SU-DHL-6 (cell line): ENCODE data around the gene FLAD1.

Source experiments
- H2AFZ ChIP-seq: fragments of 200-600 bp; sonication (generic); 2 replicates; pipeline ENCODE4 v1.6.1; 2014; ENCODE audit warnings: low read depth, mild to moderate bottlenecking, moderate library complexity, mixed read lengths, antibody characterized with exemption, low read length; ENCODE audit not compliant: severe bottlenecking
- H3F3A ChIP-seq: fragments of 200-600 bp; shearing (Covaris generic); 2 replicates; pipeline ENCODE4 v1.6.0; 2016; ENCODE audit warnings: antibody characterized with exemption, mild to moderate bottlenecking; ENCODE audit not compliant: insufficient read depth
- H3K27ac ChIP-seq: fragments of 200-600 bp; sonication (generic); 2 replicates; pipeline ENCODE4 v1.5.1; 2016; ENCODE audit warnings: low read depth, mild to moderate bottlenecking, low read length, moderate library complexity, mixed read lengths
- H3K27me3 ChIP-seq: fragments of 200-600 bp; sonication (generic), shearing (Covaris generic); 2 replicates; pipeline ENCODE4 v1.6.0; 2014; ENCODE audit warnings: mild to moderate bottlenecking, low read length
- H3K36me3 ChIP-seq: fragments of 200-600 bp; sonication (generic); 2 replicates; pipeline ENCODE4 v1.6.1; 2014; ENCODE audit warnings: mild to moderate bottlenecking, low read length, mixed read lengths
- H3K4me2 ChIP-seq: fragments of 300-600, 200-600 bp; shearing (Covaris generic), sonication (generic); 2 replicates; pipeline ENCODE4 v1.6.0; 2014; ENCODE audit warnings: low read length, low read depth, mild to moderate bottlenecking; ENCODE audit not compliant: poor library complexity, severe bottlenecking
- H3K4me3 ChIP-seq: fragments of 200-600 bp; sonication (generic); 2 replicates; pipeline ENCODE4 v1.5.1; 2014; ENCODE audit warnings: antibody characterized with exemption, low read length, mild to moderate bottlenecking, mixed read lengths; ENCODE audit not compliant: insufficient read depth, poor library complexity, severe bottlenecking
- H3K79me2 ChIP-seq: fragments of 200-600 bp; sonication (generic); 2 replicates; pipeline ENCODE4 v1.6.1; 2014; ENCODE audit warnings: mild to moderate bottlenecking, low read length, moderate library complexity; ENCODE audit not compliant: insufficient read depth
- H3K9ac ChIP-seq: fragments of 200-600 bp; sonication (generic); 2 replicates; pipeline ENCODE4 v1.7.0; 2014; ENCODE audit warnings: mild to moderate bottlenecking, low read length
- H3K9me2 ChIP-seq: fragments of 200-600 bp; sonication (generic); replicated peaks from 2 replicates; pipeline ENCODE4 v1.6.1; 2014; ENCODE audit warnings: low read length; ENCODE audit not compliant: insufficient read depth
- H3K9me3 ChIP-seq: fragments of 200-600 bp; sonication (generic); 2 replicates; pipeline ENCODE4 v1.6.1; 2014; ENCODE audit warnings: low read length, mixed read lengths; ENCODE audit not compliant: insufficient read depth
- H4K20me1 ChIP-seq: fragments of 200-600 bp; sonication (generic); 2 replicates; pipeline ENCODE4 v1.6.1; 2014; ENCODE audit warnings: low read depth, mild to moderate bottlenecking, antibody characterized with exemption, low read length, moderate library complexity, mixed read lengths
- CTCF ChIP-seq: fragments of 200-600 bp; sonication (generic); IDR thresholded peaks from one replicate; pipeline ENCODE4 v1.5.1; 2017; ENCODE audit warnings: antibody characterized with exemption, mild to moderate bottlenecking, low read length, moderate library complexity; ENCODE audit not compliant: insufficient read depth, poor library complexity, severe bottlenecking
- EZH2phosphoT487 ChIP-seq: fragments of 200-600 bp; sonication (generic), shearing (Covaris generic); conservative IDR thresholded peaks from 2 replicates; pipeline ENCODE4 v1.6.1; 2018; ENCODE audit warnings: mild to moderate bottlenecking, antibody characterized with exemption, low read length, moderate library complexity, mixed read lengths

The FLAD1 gene

GRCh38 chr1:154961207-154962155, 21.7 kb upstream of the FLAD1 start, which contains the start of gene PYGO2:
PYGO2 (minus strand) TSS chr1:154961782; CDS start chr1:154961576, 206 bp downstream.
- peaks cover 3% of the 10 kb centered on the region; the same call in 1 of the 2 replicates for H3K36me3 ChIP-seq
- TF ChIP-seq CTCF (peak; percentile 54), EZH2phosphoT487 (no peak)
- peak within 1 kb of the TSS; percentile 82 for H3K4me3 ChIP-seq
- H3K9me3 ChIP-seq = no peaks in the 10 kb centered on the region
- H3K9me2 ChIP-seq = no peaks in the 10 kb centered on the region
- H3F3A ChIP-seq = peaks cover 33% of the 10 kb centered on the region
- H4K20me1 ChIP-seq = no peaks in the 10 kb centered on the region
- H3K27ac ChIP-seq = peak within 1 kb of the TSS; percentile 91
- H3K79me2 ChIP-seq = peaks cover 12% of the 10 kb centered on the region
- no peaks in the 10 kb centered on the region for H3K27me3 ChIP-seq
- H3K4me2 ChIP-seq = peak within 1 kb of the TSS; percentile 72
- H2AFZ ChIP-seq = peak within 1 kb of the TSS; percentile 72
- peak within 1 kb of the TSS; percentile 96 for H3K9ac ChIP-seq

- H3K36me3 ChIP-seq = peaks cover 3% of the 10 kb centered on the region; the same call in 1 of the 2 replicates
- peaks cover 33% of the 10 kb centered on the region for H3F3A ChIP-seq
- no peaks in the 10 kb centered on the region for H3K9me2 ChIP-seq
- H3K27ac ChIP-seq = peak overlapping the region; percentile 91
- H3K27me3 ChIP-seq = no peaks in the 10 kb centered on the region
- no peaks in the 10 kb centered on the region for H4K20me1 ChIP-seq
- H3K4me2 ChIP-seq = peak overlapping the region; percentile 72
- H3K4me3 ChIP-seq = peak overlapping the region; percentile 82
- peak overlapping the region; percentile 96 for H3K9ac ChIP-seq
- TF ChIP-seq EZH2phosphoT487 (no peak), CTCF (no peak)
- H3K79me2 ChIP-seq = peaks cover 12% of the 10 kb centered on the region
- H2AFZ ChIP-seq = peak overlapping the region; percentile 44
- no peaks in the 10 kb centered on the region for H3K9me3 ChIP-seq
Measured at GRCh38 chr1:154962156-154962749, 20.9 kb upstream of the FLAD1 start.

GRCh38 chr1:154962795-154963330, 20.3 kb upstream of the FLAD1 start:
- H3K36me3 ChIP-seq = peaks cover 3% of the 10 kb centered on the region; the same call in 1 of the 2 replicates
- H3K4me2 ChIP-seq = peak overlapping the region; percentile 72
- no peaks in the 10 kb centered on the region for H3K9me3 ChIP-seq
- peak overlapping the region; percentile 91 for H3K27ac ChIP-seq
- no peak for TF ChIP-seq CTCF
- no peak for TF ChIP-seq EZH2phosphoT487
- peaks cover 12% of the 10 kb centered on the region for H3K79me2 ChIP-seq
- H3K27me3 ChIP-seq = no peaks in the 10 kb centered on the region
- peaks cover 27% of the 10 kb centered on the region for H3F3A ChIP-seq
- H3K9me2 ChIP-seq = no peaks in the 10 kb centered on the region
- no peaks in the 10 kb centered on the region for H4K20me1 ChIP-seq
- H2AFZ ChIP-seq = no peak overlapping the region
- peak overlapping the region; percentile 82 for H3K4me3 ChIP-seq
- H3K9ac ChIP-seq = peak overlapping the region; percentile 96
